ENCODE results near the gene NRCAM. TPM values are rescaled to one million over a fixed set of nuclear protein-coding genes. Genes with fewer than 3 reads are reported as not detected.

Gene NRCAM
- total and polyA plus RNA-seq, 12 donors, result 0.08 to 1.3 (median 0.38) TPM

GRCh38 chr7:108270385-108271015 lies 185.7 kb downstream of the NRCAM start:
- H3K9me3 ChIP-seq, result peaks cover 0 to 12% (median 0%) of the 10 kb centered on the region in 11 donors
- peaks cover 0 to 4% (median 0%) of the 10 kb centered on the region in 7 donors for H3K27me3 ChIP-seq
- TF ChIP-seq, protein P1, sequence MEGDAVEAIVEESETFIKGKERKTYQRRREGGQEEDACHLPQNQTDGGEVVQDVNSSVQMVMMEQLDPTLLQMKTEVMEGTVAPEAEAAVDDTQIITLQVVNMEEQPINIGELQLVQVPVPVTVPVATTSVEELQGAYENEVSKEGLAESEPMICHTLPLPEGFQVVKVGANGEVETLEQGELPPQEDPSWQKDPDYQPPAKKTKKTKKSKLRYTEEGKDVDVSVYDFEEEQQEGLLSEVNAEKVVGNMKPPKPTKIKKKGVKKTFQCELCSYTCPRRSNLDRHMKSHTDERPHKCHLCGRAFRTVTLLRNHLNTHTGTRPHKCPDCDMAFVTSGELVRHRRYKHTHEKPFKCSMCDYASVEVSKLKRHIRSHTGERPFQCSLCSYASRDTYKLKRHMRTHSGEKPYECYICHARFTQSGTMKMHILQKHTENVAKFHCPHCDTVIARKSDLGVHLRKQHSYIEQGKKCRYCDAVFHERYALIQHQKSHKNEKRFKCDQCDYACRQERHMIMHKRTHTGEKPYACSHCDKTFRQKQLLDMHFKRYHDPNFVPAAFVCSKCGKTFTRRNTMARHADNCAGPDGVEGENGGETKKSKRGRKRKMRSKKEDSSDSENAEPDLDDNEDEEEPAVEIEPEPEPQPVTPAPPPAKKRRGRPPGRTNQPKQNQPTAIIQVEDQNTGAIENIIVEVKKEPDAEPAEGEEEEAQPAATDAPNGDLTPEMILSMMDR (IDR thresholded peaks at IDR 0.05), result no peak
- WGBS, 2 donors, result 69 to 76% methylated on average over 5 of the region's 5 CpGs
- no peaks in the 10 kb centered on the region for H3K4me1 ChIP-seq
- H3K36me3 ChIP-seq, result no peaks in the 10 kb centered on the region
- no peak overlapping the region for H3K4me3 ChIP-seq
- intact Hi-C loops (cut with DNase I), result no loop called here
- no peak overlapping the region for H3K27ac ChIP-seq
- no peak for ATAC-seq
- no peak for DNase-seq

DNA sequence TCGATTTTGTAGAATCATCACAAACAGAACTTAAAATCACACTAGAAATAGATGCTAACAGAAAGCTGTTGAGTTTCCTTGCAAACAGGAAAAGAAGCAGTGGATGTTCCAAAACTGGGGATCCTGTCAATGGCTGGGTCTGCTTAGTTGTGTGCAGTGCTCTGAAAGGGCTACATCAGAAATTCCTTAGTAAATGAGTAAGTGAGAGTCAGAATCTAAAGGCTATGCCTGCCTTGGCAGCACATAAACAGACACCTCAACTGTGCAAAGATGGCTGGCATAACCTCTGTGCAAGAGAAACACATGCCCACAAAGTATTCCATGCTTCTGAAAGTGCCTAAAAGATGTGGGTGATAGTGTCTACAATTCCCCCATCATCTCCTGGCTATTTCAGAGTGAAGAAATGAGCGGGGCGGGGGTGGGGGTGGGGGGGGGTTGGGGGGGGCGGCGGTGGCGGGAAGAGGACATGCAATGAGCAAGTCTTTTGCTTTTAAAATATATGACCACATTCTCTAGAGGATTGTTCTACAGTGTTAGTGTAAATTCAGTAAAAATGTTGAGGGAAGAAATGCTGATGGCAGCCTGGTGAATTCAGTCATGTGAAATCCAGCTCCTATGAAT lies 187.9 kb downstream of the NRCAM start:
- intact Hi-C loops (cut with DNase I), result loop anchor here in 1 of 10 donors (10.0 kb wide), 1 partner anchor 64 kb away; no protein-coding TSS in a partner anchor
- no peak for ATAC-seq
- TF ChIP-seq, protein P1 (IDR thresholded peaks at IDR 0.05), result no peak
- no peak overlapping the region for H3K4me3 ChIP-seq
- WGBS, 2 donors, result 77 to 81% methylated on average over 6 of the region's 6 CpGs
- no peaks in the 10 kb centered on the region for H3K9me3 ChIP-seq
- no peaks in the 10 kb centered on the region for H3K4me1 ChIP-seq
- no peak for DNase-seq
- H3K27me3 ChIP-seq, result peaks cover 0 to 4% (median 0%) of the 10 kb centered on the region in 7 donors
- no peaks in the 10 kb centered on the region for H3K36me3 ChIP-seq
- H3K27ac ChIP-seq, result no peak overlapping the region

DNA sequence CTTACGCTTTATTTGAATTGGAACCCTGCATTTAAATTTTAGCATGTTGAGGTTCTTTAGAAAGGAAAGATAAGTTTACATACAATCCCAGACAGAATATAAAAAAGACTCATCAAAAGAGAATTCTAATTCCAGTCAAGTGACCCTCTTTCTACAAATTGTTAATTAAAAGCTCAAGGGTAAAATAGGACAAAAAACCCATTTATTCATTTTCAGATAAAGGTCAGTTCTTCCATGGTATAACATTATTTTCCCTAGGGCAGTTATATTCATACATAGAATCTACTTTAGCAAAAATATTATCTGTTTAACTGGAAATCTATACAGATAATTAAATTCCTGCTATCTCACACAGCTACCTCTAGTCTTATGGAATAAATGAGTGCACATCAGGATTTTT lies 188.6 kb downstream of the NRCAM start:
- no peak overlapping the region for H3K4me3 ChIP-seq
- DNase-seq (no peak), ATAC-seq (no peak)
- H3K9me3 ChIP-seq, result no peaks in the 10 kb centered on the region
- intact Hi-C loops (cut with DNase I), result loop anchor here in 1 of 10 donors (10.0 kb wide), 1 partner anchor 63 kb away; no protein-coding TSS in a partner anchor
- no peaks in the 10 kb centered on the region for H3K4me1 ChIP-seq
- H3K27me3 ChIP-seq, result peaks cover 0 to 4% (median 0%) of the 10 kb centered on the region in 7 donors
- 96 to 100% methylated on average over 1 of the region's 1 CpG for WGBS, 2 donors
- TF ChIP-seq, protein P1 (IDR thresholded peaks at IDR 0.05), result no peak
- no peaks in the 10 kb centered on the region for H3K36me3 ChIP-seq
- H3K27ac ChIP-seq, result no peak overlapping the region

DNA sequence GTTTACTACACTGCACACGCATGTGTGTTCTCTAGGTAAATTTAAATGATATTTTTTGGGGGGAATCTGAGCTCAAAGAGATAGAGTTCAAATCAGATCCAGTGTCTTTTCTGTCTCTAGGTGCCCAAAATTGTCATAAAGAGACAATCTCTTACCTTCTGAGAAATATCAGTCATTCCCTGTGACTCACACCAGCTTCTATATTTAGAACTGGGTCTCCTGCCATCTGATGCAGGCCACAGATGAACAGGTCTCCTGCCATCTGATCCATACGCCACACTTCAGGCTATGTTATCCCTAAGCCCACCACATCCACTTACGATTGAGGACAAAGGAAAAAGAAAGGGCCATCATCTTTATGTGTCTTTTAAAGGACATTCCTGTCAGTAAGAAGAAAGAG lies 189.7 kb downstream of the NRCAM start:
- WGBS, 2 donors, result 58 to 68% methylated on average over 3 of the region's 3 CpGs
- Histone ChIP-seq H3K4me3 (no peak overlapping the region), H3K27me3 (peaks cover 0 to 4% (median 0%) of the 10 kb centered on the region in 7 donors), H3K4me1 (no peaks in the 10 kb centered on the region), H3K9me3 (no peaks in the 10 kb centered on the region), H3K36me3 (no peaks in the 10 kb centered on the region), H3K27ac (no peak overlapping the region)
- ATAC-seq, result no peak
- DNase-seq, result no peak
- TF ChIP-seq, protein P1 (IDR thresholded peaks at IDR 0.05), result no peak
- intact Hi-C loops (cut with DNase I), result loop anchor here in 1 of 10 donors (10.0 kb wide), 1 partner anchor 62 kb away; no protein-coding TSS in a partner anchor
